OCI-LY7 (cell line): ENCODE data around the gene ERC1.

Source experiments
- EZH2phosphoT487 ChIP-seq: fragments of 200-600 bp; sonication (generic); IDR thresholded peaks from 2 replicates; pipeline ENCODE4 v1.6.1; 2018; ENCODE audit warnings: low read depth, borderline replicate concordance, mild to moderate bottlenecking, mixed run types, antibody characterized with exemption, low read length, moderate library complexity, mixed read lengths
- TF ChIP-seq, protein P1 (sequence below): fragments of 200-600 bp; sonication (generic); conservative IDR thresholded peaks from 2 replicates; pipeline ENCODE4 v1.5.1; 2014; ENCODE audit warnings: mild to moderate bottlenecking, antibody characterized with exemption, low read length, moderate library complexity, mixed read lengths

DNA sequence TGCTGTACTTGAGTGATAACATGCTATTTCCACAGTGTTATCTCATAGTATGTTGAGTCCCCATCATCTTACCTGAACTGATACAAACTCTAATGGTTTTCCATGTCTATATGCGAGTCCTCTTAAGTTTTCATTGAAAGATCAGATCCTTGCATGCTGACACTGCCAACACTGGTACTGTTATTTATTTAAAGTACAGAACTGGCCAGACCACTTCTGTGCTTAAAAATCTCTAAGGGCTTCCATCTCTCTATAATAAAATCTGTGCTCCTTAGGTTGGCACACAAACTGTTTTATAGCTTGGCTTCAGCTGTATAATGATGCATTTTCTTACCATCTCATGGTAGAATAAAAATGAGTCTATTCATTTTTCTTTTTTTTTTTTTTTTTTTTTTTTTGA, 188.1 kb downstream of the ERC1 start:
- no peak for TF ChIP-seq EZH2phosphoT487
- TF ChIP-seq, protein P1, sequence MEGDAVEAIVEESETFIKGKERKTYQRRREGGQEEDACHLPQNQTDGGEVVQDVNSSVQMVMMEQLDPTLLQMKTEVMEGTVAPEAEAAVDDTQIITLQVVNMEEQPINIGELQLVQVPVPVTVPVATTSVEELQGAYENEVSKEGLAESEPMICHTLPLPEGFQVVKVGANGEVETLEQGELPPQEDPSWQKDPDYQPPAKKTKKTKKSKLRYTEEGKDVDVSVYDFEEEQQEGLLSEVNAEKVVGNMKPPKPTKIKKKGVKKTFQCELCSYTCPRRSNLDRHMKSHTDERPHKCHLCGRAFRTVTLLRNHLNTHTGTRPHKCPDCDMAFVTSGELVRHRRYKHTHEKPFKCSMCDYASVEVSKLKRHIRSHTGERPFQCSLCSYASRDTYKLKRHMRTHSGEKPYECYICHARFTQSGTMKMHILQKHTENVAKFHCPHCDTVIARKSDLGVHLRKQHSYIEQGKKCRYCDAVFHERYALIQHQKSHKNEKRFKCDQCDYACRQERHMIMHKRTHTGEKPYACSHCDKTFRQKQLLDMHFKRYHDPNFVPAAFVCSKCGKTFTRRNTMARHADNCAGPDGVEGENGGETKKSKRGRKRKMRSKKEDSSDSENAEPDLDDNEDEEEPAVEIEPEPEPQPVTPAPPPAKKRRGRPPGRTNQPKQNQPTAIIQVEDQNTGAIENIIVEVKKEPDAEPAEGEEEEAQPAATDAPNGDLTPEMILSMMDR: no peak
